GM12874 (cell line): ENCODE results near the gene TGFA.

Experiments
- CTCF ChIP-seq: IDR thresholded peaks from 2 replicates; pipeline ENCODE4 v1.5.1; 2011; ENCODE audit warnings: low read depth, mild to moderate bottlenecking, control low read depth, low read length, moderate library complexity; ENCODE audit not compliant: insufficient read depth

Gene TGFA

GRCh38 chr2:70426341-70426740, 127.3 kb downstream of the TGFA start:
- TF ChIP-seq CTCF, result no peak

- TF ChIP-seq CTCF, result no peak
Observed at GRCh38 chr2:70425682-70426301, 127.8 kb downstream of the TGFA start.

GRCh38 chr2:70420740-70421139, 132.9 kb downstream of the TGFA start:
- TF ChIP-seq CTCF, result no peak

GRCh38 chr2:70420143-70420542, 133.5 kb downstream of the TGFA start:
- no peak for TF ChIP-seq CTCF

- no peak for TF ChIP-seq CTCF
Observed at GRCh38 chr2:70418514-70418913, 135.1 kb downstream of the TGFA start.

GRCh38 chr2:70417011-70417410, 136.6 kb downstream of the TGFA start:
- TF ChIP-seq CTCF, result no peak

- TF ChIP-seq CTCF, result no peak
Observed at GRCh38 chr2:70412294-70413070, 141.1 kb downstream of the TGFA start.
